WI38 (cell line): ENCODE data around the gene JAKMIP1.

ENCODE experiments used
- H3K4me3 ChIP-seq: 2 replicates; pipeline ENCODE4 v1.5.1; 2011; ENCODE audit warnings: low read depth, mild to moderate bottlenecking, control low read depth, low read length
- CTCF ChIP-seq: IDR thresholded peaks from 2 replicates; pipeline ENCODE4 v1.5.1; 2012; ENCODE audit warnings: low read depth, mild to moderate bottlenecking, control low read depth, low read length

JAKMIP1 gene

GRCh38 chr4:6126971-6127745, 73.2 kb downstream of the JAKMIP1 start:
- TF ChIP-seq CTCF = no peak
- no peak overlapping the region for H3K4me3 ChIP-seq

GRCh38 chr4:6125103-6125651, 75.2 kb downstream of the JAKMIP1 start:
- H3K4me3 ChIP-seq = no peak overlapping the region
- no peak for TF ChIP-seq CTCF

GRCh38 chr4:6124386-6125102, 75.8 kb downstream of the JAKMIP1 start:
- TF ChIP-seq CTCF = no peak
- H3K4me3 ChIP-seq = no peak overlapping the region

- no peak overlapping the region for H3K4me3 ChIP-seq
- TF ChIP-seq CTCF = no peak
Measured at GRCh38 chr4:6123976-6124375, 76.4 kb downstream of the JAKMIP1 start.

GRCh38 chr4:6123541-6123940, 76.8 kb downstream of the JAKMIP1 start:
- TF ChIP-seq CTCF = no peak
- H3K4me3 ChIP-seq = no peak overlapping the region

- TF ChIP-seq CTCF = no peak
- no peak overlapping the region for H3K4me3 ChIP-seq
Measured at GRCh38 chr4:6123116-6123515, 77.2 kb downstream of the JAKMIP1 start.

- no peak for TF ChIP-seq CTCF
- no peak overlapping the region for H3K4me3 ChIP-seq
Measured at GRCh38 chr4:6122496-6122895, 77.9 kb downstream of the JAKMIP1 start.
